ENCODE data around the gene PLB1.

DNA sequence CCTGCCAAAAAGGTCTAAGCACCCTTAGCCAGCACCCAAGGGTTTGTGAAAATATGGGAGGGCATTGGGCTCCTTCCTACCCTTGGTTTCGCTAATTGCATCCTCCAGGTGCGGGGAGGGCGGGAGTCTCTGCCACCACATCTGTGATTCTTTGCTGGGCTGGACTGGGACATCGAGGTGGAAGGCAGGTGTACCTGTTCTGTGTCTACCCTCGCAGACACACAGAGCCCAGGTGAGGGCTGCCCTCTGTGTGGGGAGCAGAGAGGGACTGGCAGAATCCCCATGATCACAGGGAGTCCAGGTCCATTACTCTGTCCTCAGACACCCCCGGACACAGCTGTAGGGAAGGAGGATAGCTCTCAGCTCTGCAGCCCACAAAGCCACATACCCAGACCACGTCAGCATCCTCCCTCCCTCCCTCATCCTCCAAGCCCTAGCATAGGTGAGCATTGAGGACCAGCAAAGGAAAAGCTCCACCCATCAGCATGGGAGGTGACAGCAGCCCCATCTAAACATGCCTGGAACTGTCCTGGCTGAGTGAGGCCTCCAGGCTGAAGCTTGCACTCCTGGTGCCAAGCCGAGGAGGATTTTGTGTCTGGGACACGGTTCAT, 49.8 kb downstream of the PLB1 start:
- no peak for TF ChIP-seq EZH2 (IDR thresholded peaks at IDR 0.05; ENCODE audit: borderline replicate concordance, insufficient read depth, low read depth, low read length, poor library complexity, severe bottlenecking)
- TF ChIP-seq, protein P1, sequence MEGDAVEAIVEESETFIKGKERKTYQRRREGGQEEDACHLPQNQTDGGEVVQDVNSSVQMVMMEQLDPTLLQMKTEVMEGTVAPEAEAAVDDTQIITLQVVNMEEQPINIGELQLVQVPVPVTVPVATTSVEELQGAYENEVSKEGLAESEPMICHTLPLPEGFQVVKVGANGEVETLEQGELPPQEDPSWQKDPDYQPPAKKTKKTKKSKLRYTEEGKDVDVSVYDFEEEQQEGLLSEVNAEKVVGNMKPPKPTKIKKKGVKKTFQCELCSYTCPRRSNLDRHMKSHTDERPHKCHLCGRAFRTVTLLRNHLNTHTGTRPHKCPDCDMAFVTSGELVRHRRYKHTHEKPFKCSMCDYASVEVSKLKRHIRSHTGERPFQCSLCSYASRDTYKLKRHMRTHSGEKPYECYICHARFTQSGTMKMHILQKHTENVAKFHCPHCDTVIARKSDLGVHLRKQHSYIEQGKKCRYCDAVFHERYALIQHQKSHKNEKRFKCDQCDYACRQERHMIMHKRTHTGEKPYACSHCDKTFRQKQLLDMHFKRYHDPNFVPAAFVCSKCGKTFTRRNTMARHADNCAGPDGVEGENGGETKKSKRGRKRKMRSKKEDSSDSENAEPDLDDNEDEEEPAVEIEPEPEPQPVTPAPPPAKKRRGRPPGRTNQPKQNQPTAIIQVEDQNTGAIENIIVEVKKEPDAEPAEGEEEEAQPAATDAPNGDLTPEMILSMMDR (IDR thresholded peaks at IDR 0.05), result no peak
